ENCODE measurements around the gene DRC1.

GRCh38 chr2:26438526-26438925, 36.8 kb downstream of the DRC1 start:
- TF ChIP-seq CTCF (IDR thresholded peaks at IDR 0.05) (no peak), REST (IDR thresholded peaks at IDR 0.05; ENCODE audit: insufficient read depth in 1 of 2, low read depth in 2 of 2, low read length in 1 of 2) (no peak), POLR2AphosphoS5 (IDR thresholded peaks at IDR 0.05; ENCODE audit: low read depth, low read length) (no peak), SIN3A (IDR thresholded peaks at IDR 0.05; ENCODE audit: borderline replicate concordance, insufficient read depth, low read depth, low read length) (no peak)
